GM18909 (cell line): Measurements from ENCODE around the gene DLST.

Source experiments
- ATAC-seq: cut with Tn5 transposase; IDR thresholded peaks from one replicate; pipeline ENCODE4 v1.9.1; 2021; ENCODE audit warnings: mild to moderate bottlenecking; ENCODE audit not compliant: unreplicated experiment, poor library complexity

DLST gene

DNA sequence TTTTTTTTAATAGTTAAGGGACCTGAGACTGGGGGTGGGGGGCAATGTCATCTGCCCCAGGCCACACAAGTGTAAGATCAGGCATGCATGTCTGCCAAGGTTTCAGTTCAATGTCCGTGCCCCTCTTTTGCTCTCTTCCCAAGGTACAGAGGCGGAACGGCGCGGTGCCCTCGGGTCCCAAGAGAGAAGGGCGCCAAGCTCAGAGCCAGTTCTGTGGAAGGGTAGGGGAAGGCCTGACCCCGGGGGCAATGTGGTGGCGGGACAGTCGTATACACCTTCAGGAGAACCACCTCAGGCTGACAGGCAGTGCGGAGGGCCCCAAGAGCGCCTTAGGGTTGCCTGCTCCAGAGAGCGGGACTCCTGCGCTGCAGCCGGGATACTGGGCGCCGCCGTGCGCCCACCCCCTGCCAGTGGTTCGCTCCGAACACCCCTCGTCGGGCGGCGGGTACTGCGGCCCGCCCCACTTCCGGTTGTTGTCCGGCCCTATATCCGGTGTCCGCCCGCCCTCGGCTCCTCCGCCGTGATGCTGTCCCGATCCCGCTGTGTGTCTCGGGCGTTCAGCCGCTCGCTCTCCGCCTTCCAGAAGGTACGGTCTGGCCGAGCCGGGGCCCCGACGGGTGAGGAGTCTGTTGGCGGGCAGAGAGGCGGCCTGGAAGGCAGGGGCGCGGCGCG lies at the start of gene DLST:
DLST (plus strand) TSS at position 486 of the 672 bp plus-strand sequence; CDS start at position 524, 38 bp downstream.
- ATAC-seq = peak; percentile 94

DNA sequence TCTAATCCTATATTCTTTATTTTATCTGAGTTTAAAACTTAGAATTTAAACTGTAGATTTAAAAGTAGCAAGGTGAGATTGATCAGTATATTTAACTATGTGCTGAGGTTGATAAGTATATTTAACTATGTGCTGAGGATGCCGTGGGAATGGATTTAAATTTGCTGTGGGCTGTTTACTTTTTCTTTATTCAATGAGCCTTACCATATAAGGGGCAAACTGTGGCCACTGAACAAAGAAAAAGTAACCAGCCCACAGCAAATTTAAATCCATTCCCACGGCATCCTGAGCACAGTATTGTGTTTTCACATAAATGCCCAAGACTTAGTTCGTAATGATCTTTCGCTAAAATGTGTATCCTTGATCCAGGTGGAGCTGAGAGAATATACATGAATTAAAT lies 48.9 kb upstream of the DLST start:
- no peak for ATAC-seq

DNA sequence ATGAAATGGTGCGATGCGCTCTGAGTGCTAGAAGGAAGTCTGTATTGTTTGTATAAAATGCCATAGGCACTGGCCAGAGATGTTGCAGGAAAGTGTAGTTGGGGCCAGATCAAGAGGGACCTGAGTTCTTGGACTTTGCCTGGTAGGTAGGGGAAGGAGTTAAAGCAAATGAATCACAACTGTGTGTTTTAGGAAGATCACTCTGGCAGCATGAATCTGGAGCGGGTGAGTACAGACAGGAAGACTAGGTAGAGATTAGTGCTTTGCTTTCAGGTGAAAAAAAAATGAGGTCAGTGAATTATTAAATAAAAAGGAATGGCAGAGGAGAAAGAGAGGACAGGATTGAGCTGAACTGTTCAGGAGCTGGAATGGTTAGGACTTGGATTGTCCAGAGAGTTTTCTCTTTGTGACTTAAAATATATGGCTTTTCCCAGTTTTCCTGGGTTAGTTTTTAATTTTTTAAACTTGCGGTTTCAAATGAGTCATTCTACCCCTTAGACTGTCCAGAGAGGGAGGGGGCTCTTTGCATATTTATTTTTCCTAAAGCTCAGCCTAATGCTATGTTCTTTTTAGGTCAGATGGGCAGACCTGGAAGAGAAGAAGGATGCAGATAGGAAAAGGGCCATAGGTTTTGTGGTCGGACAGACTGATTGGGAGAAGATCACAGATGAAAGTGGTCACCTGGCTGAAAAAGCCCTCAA lies 46.9 kb upstream of the DLST start:
- ATAC-seq = no peak

DNA sequence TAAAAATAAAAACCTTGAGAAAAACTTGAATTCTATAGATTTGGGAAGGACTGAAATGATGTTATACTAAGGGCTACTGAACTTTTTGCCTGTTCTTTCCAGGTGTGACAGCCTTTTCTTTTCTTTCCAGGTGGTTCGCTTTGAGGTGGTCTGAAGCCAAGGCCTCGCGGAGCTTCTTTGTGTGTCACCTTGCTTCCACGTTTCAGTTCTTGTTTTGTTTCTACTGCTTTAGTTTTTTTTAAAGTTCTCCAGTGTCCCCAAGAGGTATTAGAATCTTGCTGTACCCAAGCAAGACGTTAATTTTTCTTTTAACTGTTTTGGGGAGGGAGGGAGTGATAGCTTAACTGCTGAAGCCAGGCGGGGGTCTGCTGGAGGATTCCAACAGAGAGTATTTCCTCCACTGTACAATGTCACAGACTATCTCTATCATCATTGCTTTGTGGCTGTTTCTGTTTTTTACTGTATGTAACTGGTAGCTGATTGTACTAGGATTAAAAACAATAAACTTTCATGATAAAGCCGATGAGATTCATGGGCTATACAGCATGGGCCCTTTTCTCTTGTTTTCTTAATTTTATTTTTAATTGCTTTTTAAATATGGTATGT lies 46.0 kb upstream of the DLST start:
- no peak for ATAC-seq

DNA sequence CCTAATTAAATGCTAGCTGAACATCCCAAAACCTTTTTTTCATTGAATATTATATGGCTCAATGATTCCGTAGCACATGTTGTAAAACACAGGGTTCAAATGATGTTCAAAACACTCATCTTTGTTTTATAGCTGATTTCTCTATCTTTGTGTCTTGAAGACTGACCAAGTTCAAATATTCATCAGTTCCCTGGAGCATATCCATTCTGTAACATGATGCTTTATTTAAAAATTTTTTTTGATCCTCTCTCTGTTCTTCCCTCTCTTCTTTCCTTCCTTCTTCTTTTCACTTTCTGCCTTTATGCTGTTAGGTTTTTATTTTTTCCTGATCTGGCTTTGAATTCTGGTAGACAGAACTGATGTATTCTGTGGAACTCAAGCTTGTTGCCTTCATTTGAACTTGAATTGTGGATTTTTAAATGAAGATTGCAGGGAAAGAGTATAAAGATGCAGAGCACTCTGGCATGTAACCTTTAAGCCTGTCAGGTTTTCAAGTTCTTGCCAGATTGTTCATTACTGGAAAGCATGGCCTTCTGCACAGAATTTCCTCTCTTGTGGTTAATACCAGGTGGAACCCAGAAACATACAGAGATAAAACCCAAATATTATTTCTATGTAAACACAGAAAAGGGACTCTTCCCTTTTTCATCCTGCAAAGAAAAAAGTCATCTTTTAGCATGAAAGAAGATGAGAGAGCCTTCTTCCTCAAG lies 45.3 kb upstream of the DLST start:
- ATAC-seq = no peak

DNA sequence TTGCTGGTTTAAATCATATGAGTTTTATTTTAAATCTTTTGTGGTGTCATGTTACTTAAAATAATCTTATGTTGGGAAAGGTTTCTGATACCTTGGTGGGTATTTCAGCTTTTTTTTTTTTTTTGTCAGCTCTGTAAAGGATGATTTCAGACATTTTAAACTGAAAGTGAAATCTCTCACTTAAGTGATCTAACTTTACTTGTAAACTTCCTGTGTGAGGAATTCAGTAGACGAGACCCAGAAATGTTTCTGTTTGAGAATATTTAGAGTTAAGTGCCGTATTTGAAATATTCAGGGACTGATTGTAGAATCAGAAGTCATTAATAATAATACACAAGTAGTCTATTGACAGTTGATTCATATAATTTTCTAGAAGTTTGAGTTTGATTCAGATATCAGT lies 43.5 kb upstream of the DLST start:
- no peak for ATAC-seq

DNA sequence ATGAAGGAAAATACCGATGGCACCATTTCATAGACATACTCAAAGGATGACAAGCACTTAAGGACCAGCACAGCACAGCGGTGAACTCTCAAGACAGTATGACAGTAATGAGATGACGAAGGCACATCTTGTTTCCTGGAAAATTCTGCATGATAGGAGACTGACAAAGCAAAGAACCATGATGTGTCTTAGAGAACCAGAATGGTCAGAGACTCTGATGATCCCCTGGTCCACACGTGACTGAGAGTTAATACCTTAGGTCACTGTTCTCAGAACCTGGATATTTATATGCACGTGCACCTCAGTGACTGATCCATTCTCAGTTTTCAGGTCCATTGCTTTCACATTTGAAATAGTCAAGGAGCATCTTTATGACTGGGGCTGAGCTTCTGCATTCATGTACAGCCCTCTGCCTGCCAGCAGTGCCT lies 41.1 kb upstream of the DLST start:
- peak; percentile 60 for ATAC-seq

DNA sequence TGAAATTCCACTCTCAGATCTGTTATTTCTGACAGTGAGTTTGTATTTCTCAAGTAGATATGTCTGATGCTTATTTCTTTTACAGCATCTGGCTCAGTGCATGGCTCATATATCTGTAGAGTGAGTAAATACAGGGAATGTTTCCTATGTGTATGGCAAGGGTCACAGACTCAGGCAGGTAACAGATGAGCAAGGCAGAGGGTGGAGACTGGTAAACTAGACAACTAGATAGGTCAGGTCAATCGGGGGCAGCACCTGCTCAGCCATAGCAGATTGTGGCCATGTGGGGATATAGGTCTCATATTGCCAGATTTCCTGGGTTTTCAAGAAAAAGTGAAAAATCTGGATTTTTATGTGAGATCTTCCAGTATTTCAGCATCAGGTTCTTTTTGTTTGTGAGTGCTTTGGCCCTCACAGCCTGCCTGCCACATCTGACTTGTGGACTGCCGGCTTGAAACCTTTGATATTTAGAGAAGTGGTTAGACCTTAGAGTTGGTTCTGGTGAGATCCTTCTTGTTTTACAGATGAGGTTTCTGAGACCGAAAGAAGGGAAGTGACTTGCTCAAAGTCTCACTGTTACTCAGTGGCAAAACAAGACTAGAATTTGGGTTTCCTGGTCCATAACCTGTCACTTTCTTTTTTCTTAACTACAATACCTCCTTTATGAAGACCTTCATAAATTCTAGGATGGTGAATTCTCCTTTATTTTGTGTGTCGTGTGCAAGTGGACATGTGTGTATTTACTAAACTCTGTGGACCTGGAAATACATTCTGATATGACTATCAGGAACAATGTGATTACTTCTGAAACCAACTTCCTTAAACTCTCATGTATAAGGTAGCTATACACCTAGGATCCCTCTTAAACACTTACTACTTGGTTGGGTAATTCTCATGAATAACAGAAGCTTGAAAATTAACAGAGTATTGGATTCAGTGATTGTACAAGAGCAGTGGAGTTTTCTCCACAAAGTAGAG lies 40.2 kb upstream of the DLST start:
- peak; percentile 71 for ATAC-seq

DNA sequence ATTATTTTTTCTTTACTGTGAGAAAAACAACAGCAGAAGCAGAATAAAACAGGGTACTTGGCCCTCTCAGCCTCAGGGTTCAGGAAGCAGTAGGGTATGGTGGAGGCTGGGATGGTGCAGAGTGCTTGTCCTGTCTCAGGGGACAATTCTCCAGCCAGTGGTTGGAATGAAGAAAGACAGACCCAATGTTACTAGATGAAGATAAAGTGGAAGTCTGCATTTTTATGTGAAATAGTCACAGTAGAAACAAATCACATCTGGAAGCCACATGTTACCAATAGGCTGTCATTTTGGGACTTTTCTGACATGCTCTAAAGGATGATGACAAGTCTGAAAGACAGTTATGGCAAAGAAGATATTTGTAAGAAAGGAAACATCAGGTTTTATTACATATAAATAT lies 38.1 kb upstream of the DLST start:
- ATAC-seq = no peak

DNA sequence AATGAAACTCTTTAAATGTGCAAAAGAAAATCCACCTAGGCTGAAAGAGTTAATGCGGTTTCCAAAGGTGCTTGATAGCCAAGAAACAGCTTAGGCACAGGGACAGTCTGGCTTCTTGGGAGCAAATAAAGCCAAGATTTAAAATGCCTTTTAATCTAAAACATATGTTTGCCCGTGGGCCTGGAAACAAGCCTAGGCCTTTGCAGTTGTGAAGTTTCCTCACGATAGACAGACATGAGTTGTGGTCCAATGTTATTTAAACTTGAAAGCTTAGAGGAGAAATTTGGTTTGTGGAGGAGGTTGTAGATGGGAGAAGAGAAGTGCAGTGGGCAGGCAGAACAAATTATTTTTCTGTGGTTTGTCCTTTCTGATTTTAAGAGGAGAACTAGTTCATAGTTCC lies 35.5 kb upstream of the DLST start:
- ATAC-seq = no peak

DNA sequence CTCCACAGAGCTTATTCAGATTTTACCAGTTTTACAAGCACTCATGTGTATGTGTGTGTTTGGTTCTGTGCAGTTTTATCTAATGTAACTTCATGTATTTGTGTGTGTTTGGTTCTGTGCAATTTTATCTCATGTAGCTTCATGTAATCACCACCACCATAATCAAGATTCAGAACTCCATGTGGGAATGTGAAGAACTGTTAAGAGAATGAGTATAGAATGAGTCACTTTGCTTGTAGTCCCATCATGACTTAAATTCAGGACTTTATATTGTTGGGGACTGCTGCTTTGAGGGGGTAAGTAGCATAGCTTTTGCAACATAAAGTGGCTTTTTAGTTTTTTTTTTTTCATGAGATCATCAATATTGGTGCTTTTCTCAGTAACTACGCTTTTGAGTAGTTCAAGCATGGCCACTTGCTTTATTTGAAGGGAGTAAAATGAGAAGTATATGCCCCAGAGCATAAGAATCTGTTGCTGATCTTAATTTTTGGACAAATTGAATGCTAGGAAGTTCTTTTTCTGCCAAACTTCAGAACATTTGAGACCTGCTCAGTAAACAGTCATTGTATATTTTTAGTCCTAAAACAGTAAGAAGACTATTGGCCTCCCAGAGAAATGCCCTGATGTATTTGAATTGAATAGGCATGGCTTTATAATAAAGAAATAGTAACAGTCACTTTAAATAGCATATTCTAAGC lies 34.6 kb upstream of the DLST start:
- no peak for ATAC-seq

DNA sequence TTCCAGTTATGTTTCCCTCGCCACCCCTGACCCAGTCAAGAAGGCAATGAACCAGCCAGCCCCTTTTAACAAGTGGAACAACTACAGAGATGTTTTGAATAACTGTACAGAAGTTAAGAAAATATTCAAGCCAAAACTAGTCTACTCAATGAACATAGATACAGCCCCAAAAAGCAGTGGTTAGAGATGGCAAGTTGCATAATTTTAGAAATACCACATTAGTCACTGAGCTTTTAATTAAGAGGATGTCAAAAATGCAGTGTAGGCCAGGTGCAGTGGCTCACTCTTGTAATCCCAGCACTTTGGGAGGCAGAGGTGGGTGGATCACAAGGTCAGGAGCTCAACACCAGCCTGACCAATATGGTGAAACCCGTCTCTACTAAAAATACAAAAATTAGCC lies 32.9 kb upstream of the DLST start:
- ATAC-seq = no peak

DNA sequence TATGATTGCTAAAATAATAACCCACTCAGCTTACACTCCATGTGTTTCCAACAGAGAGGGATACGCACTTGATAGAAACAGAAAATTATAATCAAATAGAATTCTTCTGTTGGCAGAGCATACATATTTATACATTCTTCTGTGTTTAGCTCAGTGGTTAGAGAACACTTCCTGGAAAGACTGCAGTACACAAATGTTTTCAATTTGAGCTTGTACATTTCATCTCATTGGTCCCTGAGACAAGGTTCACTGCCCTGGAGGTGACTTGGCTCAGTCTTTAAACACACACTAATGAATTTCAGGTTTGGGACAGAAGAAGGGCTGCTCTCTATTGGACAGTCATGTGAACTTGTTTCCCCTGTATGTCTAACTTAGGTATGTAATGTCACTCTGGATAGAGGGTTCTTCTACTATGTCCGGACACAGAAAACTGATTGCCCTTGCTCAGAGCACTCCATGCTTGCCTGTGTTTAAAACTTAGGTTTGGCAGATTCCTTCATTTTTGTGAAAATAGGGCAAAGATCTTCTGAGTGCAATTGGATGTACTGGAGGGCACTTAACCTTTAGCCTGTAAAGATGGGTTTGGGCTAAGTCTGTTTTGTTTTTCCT lies 28.7 kb upstream of the DLST start:
- ATAC-seq = no peak

DNA sequence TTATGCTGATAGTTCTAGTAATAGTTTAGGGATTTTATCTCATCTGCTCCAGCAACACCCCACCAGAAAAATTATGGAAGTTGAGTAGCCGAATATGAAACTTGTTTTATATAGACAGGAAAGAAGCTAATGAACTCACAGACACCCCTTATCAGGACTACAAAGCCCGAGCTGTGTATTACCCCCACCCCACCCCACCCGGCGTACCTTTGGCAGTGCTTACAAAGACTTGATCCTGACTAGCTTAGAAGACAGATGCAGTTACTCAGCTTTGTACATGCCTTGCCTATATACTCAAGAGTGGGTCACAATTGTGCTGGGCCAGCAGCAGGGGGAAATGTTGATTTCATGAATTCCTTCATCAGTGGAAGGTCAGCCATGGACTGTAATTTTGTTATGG lies 28.1 kb upstream of the DLST start:
- no peak for ATAC-seq

DNA sequence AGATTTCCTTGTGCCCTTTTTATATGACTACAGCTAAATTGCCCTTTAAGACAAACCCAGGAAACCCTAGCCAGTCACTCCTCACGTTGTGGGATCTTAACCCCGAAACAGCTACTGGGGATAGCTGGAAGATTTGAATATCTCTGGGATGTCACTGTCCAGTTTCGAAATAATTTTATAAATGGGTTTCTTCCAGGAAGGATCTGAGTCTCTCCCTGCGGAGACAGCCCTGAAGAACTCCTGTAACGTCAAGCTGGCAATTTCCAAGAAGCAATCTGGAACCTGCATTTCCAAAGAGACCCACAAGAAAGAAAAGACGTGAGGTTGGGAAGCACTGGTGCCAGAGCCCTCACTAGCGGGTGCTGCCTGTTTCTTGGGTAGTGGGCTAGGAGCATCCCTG lies 26.7 kb upstream of the DLST start:
- ATAC-seq = no peak

DNA sequence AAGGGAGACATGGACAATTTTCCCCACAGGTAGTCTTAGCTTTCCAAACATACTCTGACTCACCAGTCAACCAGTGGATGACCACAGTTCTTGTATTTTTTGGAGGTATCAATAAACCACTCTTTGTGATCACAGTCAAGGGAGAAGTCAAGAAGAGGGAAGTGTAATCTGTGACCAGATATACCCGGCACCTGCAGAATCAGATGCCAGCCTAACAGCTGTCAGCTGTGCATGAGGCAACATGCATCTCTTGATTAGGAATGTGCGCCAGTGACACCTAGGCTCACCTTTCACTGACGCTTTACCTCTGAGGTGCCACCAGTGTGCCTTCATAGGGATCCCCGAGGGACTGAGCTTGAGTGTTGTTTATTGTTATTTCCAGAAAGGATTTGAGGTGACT lies 25.8 kb upstream of the DLST start:
- no peak for ATAC-seq

DNA sequence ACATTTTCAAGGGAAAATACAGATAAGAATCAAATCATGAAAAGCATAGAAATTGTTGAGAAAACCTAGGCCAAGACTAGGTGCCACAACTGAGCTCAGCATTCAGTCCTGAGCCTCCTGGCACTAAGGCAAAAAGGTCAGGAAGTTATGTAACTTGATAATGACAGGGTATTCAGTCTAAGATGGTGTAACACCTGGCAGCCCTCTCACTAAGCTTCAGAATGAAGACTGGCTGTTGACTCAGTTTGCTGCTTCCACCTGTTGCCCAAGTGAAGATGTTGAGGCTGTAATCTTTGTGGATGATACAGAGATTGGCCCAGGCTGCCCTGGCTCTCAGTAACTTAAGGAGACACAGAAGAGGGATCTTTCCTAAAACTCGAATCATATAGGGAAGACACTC lies 25.4 kb upstream of the DLST start:
- ATAC-seq = no peak

DNA sequence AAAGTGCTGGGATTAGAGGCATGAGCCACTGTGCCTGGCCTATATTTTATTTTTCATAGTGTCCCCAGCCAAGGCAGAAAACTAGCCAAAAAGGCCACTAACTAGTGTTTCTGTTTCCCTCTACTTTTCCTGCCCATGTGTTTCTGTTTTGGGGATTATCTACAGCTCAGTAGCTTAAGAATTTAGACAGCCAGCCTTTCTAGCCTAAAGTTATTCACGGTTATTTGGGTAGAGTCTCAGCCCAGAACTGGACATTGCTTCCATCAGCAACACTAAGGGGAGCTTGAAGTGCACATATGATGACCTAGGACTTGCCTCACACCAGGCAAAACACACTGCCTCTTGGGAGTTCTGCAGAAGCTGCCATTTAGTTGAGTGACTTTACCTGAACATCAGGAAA lies 23.7 kb upstream of the DLST start:
- no peak for ATAC-seq
